Body of pancreas (tissue), 4 donors: Measurements from ENCODE around the gene LTB4R2.

Experiments used
- POLR2A ChIP-seq, 3 donors: fragments of 450-650 bp; IDR thresholded peaks; one replicate each; pipeline ENCODE4 v1.6.1; 2016; ENCODE audit warnings: antibody characterized with exemption in 3 of 3, mild to moderate bottlenecking in 2 of 3
- TF ChIP-seq, protein P1 (sequence below), 7 experiments: fragments of 450-650 bp in 4 of 7; fragments of 200-600 bp in 3 of 7; sonication (generic) in 3 of 7; IDR thresholded peaks; one replicate each; pipeline ENCODE4 v1.5.1; 2016 to 2019; ENCODE audit warnings: antibody characterized with exemption in 7 of 7

DNA sequence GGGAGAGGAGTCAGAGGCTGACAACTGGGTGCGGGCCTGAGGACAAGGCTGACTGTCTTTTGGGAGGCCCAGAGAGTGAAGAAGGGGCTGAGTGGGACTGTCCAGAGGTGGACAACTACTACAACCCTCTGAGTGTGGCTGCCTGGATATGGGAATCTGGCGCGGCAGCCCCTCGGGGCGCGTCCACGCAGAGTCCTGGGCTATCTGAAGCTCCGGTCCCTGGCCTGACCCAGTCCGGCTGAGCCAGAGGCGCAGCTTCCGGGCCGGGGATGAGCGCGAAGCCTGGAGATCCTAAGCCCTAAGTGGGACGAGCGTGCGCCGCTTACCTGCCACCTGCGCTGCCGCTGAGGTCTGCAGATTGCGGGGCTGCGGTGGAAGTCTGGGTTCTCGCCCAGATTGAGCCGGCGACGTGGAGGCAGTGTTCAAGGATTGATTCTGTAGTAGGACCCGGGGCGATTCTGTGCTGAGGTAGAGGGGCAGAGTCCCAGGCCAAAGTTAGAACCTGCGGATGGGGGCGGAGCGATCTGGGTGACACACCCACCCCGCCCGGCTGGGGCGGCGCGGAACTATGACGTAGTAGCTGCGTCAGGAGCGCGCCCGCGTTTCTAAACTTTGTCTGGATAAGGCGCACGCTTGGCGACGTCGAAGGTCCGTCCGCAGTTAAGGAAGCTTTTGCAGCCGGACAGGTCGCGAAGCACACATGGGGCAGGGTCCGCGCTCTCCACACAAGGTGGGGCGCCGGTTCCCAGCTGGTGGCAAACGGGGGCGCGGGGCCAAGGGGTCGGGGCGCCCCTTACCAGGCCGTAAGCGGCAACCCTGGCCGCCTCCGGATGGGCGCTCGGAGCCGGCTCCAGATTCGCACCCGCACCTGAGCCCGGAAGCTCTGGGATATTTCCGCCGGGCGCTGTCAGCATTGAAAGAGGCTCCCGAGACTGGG is 10.4 kb upstream of the LTB4R2 start, which contains the start of the genes DHRS1 and NOP9:
- TF ChIP-seq, protein P1, sequence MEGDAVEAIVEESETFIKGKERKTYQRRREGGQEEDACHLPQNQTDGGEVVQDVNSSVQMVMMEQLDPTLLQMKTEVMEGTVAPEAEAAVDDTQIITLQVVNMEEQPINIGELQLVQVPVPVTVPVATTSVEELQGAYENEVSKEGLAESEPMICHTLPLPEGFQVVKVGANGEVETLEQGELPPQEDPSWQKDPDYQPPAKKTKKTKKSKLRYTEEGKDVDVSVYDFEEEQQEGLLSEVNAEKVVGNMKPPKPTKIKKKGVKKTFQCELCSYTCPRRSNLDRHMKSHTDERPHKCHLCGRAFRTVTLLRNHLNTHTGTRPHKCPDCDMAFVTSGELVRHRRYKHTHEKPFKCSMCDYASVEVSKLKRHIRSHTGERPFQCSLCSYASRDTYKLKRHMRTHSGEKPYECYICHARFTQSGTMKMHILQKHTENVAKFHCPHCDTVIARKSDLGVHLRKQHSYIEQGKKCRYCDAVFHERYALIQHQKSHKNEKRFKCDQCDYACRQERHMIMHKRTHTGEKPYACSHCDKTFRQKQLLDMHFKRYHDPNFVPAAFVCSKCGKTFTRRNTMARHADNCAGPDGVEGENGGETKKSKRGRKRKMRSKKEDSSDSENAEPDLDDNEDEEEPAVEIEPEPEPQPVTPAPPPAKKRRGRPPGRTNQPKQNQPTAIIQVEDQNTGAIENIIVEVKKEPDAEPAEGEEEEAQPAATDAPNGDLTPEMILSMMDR (IDR thresholded peaks at IDR 0.05) = peak in 2 of 7 experiments; percentile 12 to 16
- TF ChIP-seq POLR2A (IDR thresholded peaks at IDR 0.05) = peak in 2 of 3 donors; percentile 74 to 82
